ENCODE measurements around the gene AURKA.

Gene AURKA

GRCh38 chr20:56427797-56428196 lies 35.8 kb upstream of the AURKA start:
- TF ChIP-seq GATA3 (IDR thresholded peaks at IDR 0.05; ENCODE audit: low read depth, low read length) = no peak
- TF ChIP-seq GATA2 (IDR thresholded peaks at IDR 0.05; ENCODE audit: low read depth, low read length) = no peak

DNA sequence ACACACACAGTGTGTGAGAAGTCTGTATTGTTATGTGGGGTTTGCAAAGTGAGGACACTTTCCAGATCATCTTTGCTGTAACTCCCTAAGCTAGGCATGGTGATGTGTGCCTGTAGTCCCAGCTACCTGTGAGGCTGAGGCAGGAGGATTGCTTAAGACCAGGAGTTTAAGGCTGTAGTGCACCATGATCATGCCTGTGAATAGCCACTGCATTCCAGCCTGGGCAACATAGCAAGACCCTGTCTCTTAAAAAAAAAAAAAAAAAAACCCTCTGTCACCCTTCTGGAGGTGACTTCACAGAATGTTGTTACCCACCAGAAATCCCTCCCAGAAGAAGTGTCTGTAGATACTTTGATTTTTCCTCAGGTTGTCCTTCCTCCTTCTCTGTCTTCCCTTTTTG lies 34.9 kb upstream of the AURKA start:
- no peak for TF ChIP-seq GATA2 (IDR thresholded peaks at IDR 0.05; ENCODE audit: low read depth, low read length)

DNA sequence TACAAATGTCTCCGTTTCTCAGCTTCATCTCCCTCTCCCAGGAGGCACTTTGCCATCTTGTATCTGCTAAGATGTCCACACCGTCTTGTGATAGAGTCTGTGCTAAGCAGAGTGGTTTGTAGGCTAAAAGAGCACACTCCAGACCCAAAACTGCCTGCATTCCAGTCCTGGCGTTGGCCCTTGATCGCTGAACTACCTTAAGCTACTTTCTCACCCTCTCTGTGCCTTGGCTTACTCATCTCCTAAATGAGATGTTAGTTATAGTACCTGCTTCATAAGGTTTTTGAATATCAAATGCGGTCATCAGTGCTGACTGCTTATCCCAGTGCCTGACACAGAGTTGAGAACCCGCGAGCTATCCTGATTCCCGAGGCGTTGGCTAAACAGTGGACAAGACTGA lies 34.0 kb upstream of the AURKA start:
- no peak for TF ChIP-seq GATA3 (IDR thresholded peaks at IDR 0.05; ENCODE audit: low read depth, low read length)
- TF ChIP-seq GATA2 (IDR thresholded peaks at IDR 0.05; ENCODE audit: low read depth, low read length) = no peak

DNA sequence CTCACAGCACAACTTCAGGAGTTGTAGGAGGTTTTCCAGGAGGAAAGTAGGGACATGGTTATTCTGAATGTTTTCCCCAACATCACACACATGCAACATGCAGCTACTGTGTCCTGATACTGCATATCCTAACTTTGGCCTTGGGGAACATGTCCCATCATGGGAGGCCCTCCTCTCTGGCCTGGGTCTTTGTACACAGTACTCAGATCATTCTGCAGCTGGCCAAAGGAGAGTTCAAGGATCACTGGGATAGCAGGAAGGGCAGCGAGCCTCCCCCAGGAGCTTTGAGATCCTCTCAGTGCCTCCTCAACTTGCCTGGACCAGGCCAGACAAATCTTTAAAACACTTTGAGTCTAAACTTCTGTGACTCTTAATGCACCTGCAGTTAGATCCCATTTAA lies 32.9 kb upstream of the AURKA start:
- TF ChIP-seq GATA3 (IDR thresholded peaks at IDR 0.05; ENCODE audit: low read depth, low read length) = no peak
- no peak for TF ChIP-seq GATA2 (IDR thresholded peaks at IDR 0.05; ENCODE audit: low read depth, low read length)

DNA sequence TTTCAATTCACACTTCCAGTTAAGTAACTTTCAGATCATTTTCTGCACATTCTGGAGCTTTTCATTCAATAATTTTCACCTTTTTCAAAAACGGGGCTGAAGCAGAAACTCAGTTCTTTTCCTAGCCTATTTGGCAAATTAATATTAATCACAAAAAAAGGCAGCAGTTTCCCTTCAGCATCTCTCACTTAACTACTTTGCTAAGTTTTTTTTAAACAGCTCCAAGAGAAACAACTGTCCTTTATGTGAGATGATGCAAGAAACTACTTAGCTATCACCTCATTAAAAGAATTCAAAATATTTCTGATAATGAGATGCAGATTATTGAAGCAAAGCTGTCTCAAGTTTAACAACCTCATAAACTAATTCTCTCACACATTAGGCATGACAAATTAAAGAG lies 31.9 kb upstream of the AURKA start:
- TF ChIP-seq GATA2 (IDR thresholded peaks at IDR 0.05; ENCODE audit: low read depth, low read length) = no peak
- no peak for TF ChIP-seq GATA3 (IDR thresholded peaks at IDR 0.05; ENCODE audit: low read depth, low read length)

DNA sequence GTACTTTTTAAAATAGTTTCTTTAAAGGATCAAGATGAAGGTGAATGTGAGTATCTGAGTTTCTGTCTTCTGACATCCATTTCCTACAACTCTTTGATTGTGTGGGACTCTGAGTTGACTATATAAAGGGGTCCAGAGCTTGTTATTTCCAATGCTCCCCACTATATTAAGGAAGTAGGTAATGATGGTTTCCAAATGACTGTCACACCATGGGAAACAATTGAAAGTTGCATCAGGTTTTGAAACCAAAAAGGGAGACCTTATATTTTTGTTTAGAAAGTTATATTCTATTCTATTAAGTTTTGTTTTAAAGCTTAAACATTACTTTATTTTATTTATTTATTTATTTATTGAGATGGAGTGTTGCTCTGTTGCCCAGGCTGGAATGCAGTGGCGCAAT lies 31.2 kb upstream of the AURKA start:
- TF ChIP-seq GATA2 (IDR thresholded peaks at IDR 0.05; ENCODE audit: low read depth, low read length) (no peak), GATA3 (IDR thresholded peaks at IDR 0.05; ENCODE audit: low read depth, low read length) (no peak)

- TF ChIP-seq GATA2 (IDR thresholded peaks at IDR 0.05; ENCODE audit: low read depth, low read length) (no peak), GATA3 (IDR thresholded peaks at IDR 0.05; ENCODE audit: low read depth, low read length) (no peak)
These were observed 30.8 kb upstream of the AURKA start for GRCh38 chr20:56422824-56423189.

DNA sequence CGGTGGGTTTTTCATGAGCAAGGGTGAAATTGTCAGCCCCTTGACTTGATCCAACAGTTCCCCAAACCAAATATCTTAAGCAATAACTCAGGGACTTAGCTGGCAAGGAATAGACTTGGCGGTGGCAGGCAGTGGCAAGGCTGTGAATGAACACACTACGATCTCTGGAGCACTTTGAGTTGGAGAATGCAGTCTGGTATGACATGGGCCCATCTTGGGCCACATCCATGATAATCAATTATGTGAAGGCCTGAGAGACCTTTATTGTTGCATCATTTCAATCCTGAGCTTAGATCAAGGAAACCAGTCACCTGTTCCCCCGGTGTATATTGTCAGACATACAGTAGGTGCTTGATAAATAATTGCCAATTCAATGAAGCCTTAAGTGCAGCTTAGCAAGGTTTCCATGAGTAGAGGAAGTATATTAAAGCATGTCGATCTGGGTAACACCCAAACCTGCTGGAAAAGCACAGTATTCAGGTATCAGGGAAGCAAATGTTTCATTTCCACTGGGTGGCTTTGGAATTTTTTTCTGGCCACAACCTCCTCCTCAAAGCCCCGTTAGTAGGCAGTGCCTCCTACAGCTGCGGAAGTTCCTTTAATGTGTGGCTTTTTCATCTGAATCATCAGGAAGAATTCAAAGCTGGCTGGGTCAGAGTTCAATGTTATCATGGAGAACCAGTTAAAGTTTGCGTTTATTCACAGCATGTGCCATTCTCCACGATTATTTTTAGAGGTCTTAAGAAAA lies 30.2 kb upstream of the AURKA start:
- TF ChIP-seq GATA2 (IDR thresholded peaks at IDR 0.05; ENCODE audit: low read depth, low read length) (no peak), GATA3 (IDR thresholded peaks at IDR 0.05; ENCODE audit: low read depth, low read length) (no peak)

DNA sequence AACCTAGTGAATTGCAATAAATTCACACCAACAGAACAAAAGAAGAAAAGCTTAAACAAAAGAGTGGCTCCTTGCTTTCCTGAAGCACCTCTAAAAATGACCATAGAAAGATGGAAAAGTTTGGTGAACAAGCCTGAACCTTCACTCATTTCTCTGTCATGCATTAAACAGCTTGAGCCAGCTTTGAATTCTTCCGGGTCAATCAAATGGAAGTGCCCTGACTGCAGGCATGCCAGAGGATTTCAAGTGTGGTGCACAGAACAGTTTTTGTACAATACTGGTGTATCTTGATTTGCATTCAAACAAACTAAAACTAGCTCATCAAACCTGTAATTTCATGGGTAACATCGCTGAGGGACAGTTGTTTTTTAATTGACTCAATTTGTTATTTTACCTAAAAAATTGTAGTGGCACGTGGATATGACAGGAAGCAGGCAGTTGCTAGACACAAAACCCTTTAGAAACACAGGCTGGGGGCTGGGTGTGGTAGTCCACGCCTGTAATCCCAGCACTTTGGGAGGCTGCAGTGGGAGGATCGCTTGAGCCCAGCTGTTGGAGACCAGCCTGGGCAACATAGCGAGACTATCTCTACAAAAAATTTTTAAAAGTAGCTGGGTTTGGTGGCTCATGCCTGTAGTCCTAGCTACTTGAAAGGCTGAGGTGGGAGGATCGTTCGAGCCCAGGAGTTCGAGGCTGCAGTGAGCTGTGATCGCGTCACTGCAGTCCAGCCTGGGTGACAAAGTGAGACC lies 29.1 kb upstream of the AURKA start:
- TF ChIP-seq GATA2 (IDR thresholded peaks at IDR 0.05; ENCODE audit: low read depth, low read length) (no peak), GATA3 (IDR thresholded peaks at IDR 0.05; ENCODE audit: low read depth, low read length) (no peak)

- TF ChIP-seq GATA3 (IDR thresholded peaks at IDR 0.05; ENCODE audit: low read depth, low read length) = no peak
These were observed 28.0 kb upstream of the AURKA start for GRCh38 chr20:56420028-56420427.

DNA sequence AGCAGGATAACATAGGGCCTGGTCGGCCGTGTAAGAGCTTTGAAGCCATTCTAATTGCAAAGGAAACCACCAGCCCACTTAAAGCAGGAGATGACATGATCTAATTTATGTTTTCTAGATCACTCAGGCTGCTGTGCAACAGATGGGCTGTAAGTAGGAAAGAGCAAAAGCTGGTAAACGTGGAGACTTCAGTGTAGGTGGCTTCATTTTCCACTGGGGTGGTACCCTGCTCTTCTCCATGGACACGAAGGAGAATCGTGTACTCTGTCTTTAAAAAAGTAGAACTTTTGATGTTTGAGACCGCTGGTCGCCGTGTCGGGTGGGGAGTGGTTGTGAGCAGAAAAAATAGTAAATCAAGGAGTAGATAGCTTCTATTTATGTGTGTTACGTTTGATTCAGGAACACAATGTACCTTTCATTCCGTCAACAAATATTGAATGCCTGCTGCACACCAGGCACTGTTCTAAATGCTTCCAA lies 26.4 kb upstream of the AURKA start:
- no peak for TF ChIP-seq GATA3 (IDR thresholded peaks at IDR 0.05; ENCODE audit: low read depth, low read length)

DNA sequence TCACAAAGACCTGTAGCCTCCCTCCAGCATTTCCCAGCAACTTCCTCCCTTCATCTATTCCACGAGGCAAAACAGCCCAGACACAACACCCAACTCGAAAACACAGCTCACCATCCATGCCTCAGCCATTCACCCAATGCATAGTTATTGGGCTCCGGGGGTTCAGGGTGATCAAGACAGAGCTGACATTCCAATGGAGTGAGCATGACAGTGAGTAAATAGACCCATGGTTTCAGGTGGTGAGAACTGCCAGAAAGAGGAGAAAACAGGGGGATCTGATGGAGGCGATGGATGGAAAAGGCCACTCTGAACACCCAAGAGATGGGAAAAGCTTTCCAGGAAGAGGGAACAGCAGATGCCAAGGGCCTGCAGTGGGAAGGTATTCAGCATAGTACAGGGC lies 25.9 kb upstream of the AURKA start:
- TF ChIP-seq GATA3 (IDR thresholded peaks at IDR 0.05; ENCODE audit: low read depth, low read length) (no peak), GATA2 (IDR thresholded peaks at IDR 0.05; ENCODE audit: low read depth, low read length) (no peak)

- TF ChIP-seq GATA3 (IDR thresholded peaks at IDR 0.05; ENCODE audit: low read depth, low read length) = no peak
- TF ChIP-seq GATA2 (IDR thresholded peaks at IDR 0.05; ENCODE audit: low read depth, low read length) = no peak
These were observed 25.4 kb upstream of the AURKA start for GRCh38 chr20:56417402-56417801.

- no peak for TF ChIP-seq GATA2 (IDR thresholded peaks at IDR 0.05; ENCODE audit: low read depth, low read length)
- TF ChIP-seq GATA3 (IDR thresholded peaks at IDR 0.05; ENCODE audit: low read depth, low read length) = no peak
These were observed 23.1 kb upstream of the AURKA start for GRCh38 chr20:56414842-56415765.
